Natural killer cell (primary cell): ENCODE data around the gene SLX4IP. TPM values are rescaled to one million over a fixed set of nuclear protein-coding genes. Genes with fewer than 3 reads are reported as not detected.

Experiments used
- ATAC-seq, 3 donors: fragments of 150-1000 bp in 2 of 3; fragments of 200-7000 bp in 1 of 3; cut with Tn5 transposase; 1 replicate in 1 of 3; 2 replicates in 2 of 3; pipeline ENCODE4 v1.10.0; 2021; ENCODE audit warnings: mild to moderate bottlenecking in 2 of 3, moderate library complexity in 2 of 3
- DNase-seq, 2 donors: peaks; one replicate each; pipeline versions ENCODE4 v3.0.0 to v3.0.0-alpha.2; 2013 to 2021; ENCODE audit warnings: mixed read lengths in 1 of 2
- H3K27ac ChIP-seq: one replicate; pipeline ENCODE4 v1.5.1; 2013; ENCODE audit warnings: mild to moderate bottlenecking, low read length
- H3K27me3 ChIP-seq: one replicate; pipeline ENCODE4 v1.6.1; 2013; ENCODE audit warnings: low read length; ENCODE audit not compliant: control insufficient read depth, insufficient read depth
- H3K36me3 ChIP-seq: one replicate; pipeline ENCODE4 v1.6.1; 2013; ENCODE audit warnings: low read length; ENCODE audit not compliant: control insufficient read depth, insufficient read depth
- H3K4me1 ChIP-seq: one replicate; pipeline ENCODE4 v1.6.1; 2013; ENCODE audit warnings: low read length; ENCODE audit not compliant: control insufficient read depth, insufficient read depth
- H3K4me3 ChIP-seq: one replicate; pipeline ENCODE4 v1.5.1; 2013; ENCODE audit warnings: low read length
- H3K9me3 ChIP-seq: one replicate; pipeline ENCODE4 v1.6.1; 2013; ENCODE audit warnings: low read length; ENCODE audit not compliant: control insufficient read depth, insufficient read depth
- H3K27ac Mint-ChIP-seq, 2 donors: one replicate each; pipeline ENCODE4 v1.8.0; 2022; ENCODE audit warnings: mild to moderate bottlenecking in 2 of 2, mixed read lengths in 2 of 2, moderate library complexity in 1 of 2
- H3K27me3 Mint-ChIP-seq, 2 donors: one replicate each; pipeline ENCODE4 v1.8.0; 2022; ENCODE audit warnings: low read depth in 2 of 2, mixed read lengths in 2 of 2
- H3K36me3 Mint-ChIP-seq: one replicate; pipeline ENCODE4 v1.8.0; 2022; ENCODE audit warnings: mixed read lengths
- H3K4me1 Mint-ChIP-seq, 2 donors: one replicate each; pipeline ENCODE4 v1.8.0; 2022; ENCODE audit warnings: mixed read lengths in 2 of 2
- H3K4me3 Mint-ChIP-seq: one replicate; pipeline ENCODE4 v1.8.0; 2022; ENCODE audit warnings: mild to moderate bottlenecking, moderate library complexity, mixed read lengths
- H3K9me3 Mint-ChIP-seq, 2 donors: one replicate each; pipeline ENCODE4 v1.8.0; 2022; ENCODE audit warnings: mixed read lengths in 2 of 2
- WGBS: methylation state at CpG from one replicate; pipeline ENCODE4 v1.1.7; 2013; ENCODE audit warnings: missing lambda C conversion rate; ENCODE audit not compliant: insufficient coverage; 5-methylcytosine and 5-hydroxymethylcytosine counted together
- intact Hi-C: fragments of 100-400 bp; cut with micrococcal nuclease; formaldehyde crosslinking; loops from one replicate; pipeline ENCODE4 v1.14.2; 2022
- total RNA-seq, 4 donors: library from RNA; stranded (reverse); fragments of 120-200 nt in 1 of 4; gene quantifications; one replicate each; pipeline versions ENCODE4 v1.2.3 to v1.2.4, GENCODE V29; 2013 to 2022
- TF ChIP-seq, protein P1 (sequence below): fragments of 200-600 bp; IDR thresholded peaks from one replicate; pipeline ENCODE4 v1.8.0; 2022; ENCODE audit warnings: antibody characterized with exemption

Gene SLX4IP
- total RNA-seq, 3 donors from 2014 or later (not counting 1 experiment from before 2014, with no cell fraction given) = 2.9 to 5.5 (median 5.2) TPM

DNA sequence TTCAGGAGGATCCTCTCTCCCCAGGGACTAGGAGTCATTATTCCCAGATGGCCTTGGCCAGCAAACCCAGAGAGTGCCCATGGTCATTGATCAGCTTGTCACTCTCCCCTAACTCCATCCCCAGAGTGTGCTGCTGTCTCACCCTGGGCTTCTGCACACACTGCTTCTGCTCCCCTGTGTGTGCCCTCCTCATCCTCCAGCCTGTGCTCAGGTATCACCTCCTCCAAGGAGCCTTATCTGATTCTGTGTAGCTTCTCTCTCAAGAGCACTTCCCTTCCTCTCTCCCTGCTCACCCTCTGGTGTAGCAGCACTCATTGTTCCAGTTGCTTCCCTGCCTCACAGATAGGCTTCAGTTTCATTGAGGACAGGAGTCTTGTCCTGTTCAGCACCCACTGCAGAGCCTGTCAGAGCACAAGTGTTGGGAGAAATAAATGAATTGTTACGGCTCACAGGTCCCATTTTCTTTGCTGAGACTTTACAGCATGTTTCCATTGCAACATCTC lies 136.3 kb downstream of the SLX4IP start:
- Histone ChIP-seq H3K36me3 (no peaks in the 10 kb centered on the region), H3K27ac (no peak overlapping the region), H3K4me1 (peaks cover 14% of the 10 kb centered on the region), H3K9me3 (no peaks in the 10 kb centered on the region), H3K27me3 (no peaks in the 10 kb centered on the region), H3K4me3 (no peak overlapping the region)
- ATAC-seq = no peak
- WGBS = 86% methylated on average over 1 of the region's 1 CpG
- DNase-seq = no peak
- H3K9me3 Mint-ChIP-seq = no peaks in the 10 kb centered on the region
- TF ChIP-seq, protein P1, sequence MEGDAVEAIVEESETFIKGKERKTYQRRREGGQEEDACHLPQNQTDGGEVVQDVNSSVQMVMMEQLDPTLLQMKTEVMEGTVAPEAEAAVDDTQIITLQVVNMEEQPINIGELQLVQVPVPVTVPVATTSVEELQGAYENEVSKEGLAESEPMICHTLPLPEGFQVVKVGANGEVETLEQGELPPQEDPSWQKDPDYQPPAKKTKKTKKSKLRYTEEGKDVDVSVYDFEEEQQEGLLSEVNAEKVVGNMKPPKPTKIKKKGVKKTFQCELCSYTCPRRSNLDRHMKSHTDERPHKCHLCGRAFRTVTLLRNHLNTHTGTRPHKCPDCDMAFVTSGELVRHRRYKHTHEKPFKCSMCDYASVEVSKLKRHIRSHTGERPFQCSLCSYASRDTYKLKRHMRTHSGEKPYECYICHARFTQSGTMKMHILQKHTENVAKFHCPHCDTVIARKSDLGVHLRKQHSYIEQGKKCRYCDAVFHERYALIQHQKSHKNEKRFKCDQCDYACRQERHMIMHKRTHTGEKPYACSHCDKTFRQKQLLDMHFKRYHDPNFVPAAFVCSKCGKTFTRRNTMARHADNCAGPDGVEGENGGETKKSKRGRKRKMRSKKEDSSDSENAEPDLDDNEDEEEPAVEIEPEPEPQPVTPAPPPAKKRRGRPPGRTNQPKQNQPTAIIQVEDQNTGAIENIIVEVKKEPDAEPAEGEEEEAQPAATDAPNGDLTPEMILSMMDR = no peak
- H3K27me3 Mint-ChIP-seq = no peaks in the 10 kb centered on the region
- H3K4me3 Mint-ChIP-seq = no peak overlapping the region
- no peaks in the 10 kb centered on the region for H3K36me3 Mint-ChIP-seq
- peaks cover 27 to 30% of the 10 kb centered on the region in 2 donors for H3K4me1 Mint-ChIP-seq
- H3K27ac Mint-ChIP-seq = no peak overlapping the region
- intact Hi-C loops = no loop called here

DNA sequence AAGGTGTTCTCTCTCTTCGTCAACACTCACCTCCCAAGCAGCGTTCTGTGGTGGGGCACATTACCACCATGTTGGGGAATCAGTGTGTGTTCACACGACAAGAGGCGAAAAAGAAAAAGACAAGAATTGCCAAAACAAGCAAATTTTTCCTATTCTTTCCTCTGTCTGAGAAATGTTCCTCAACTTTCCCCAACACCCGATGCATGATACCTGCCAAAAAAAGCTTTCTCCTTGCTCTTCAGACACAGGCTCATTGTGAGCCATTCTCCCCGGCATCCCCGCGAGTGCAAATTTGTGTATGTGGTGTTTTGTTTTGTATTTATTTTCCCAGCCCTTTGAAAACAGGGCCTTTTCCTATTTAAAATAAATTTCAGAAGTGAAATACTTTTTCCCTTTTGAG lies 137.7 kb downstream of the SLX4IP start:
- H3K4me3 ChIP-seq = no peak overlapping the region
- Mint-ChIP-seq H3K4me3 (no peak overlapping the region), H3K27ac (no peak overlapping the region), H3K4me1 (peaks cover 23% of the 10 kb centered on the region in 2 donors), H3K27me3 (no peaks in the 10 kb centered on the region), H3K9me3 (no peaks in the 10 kb centered on the region), H3K36me3 (no peaks in the 10 kb centered on the region)
- H3K27ac ChIP-seq = no peak overlapping the region
- no peaks in the 10 kb centered on the region for H3K9me3 ChIP-seq
- intact Hi-C loops = no loop called here
- TF ChIP-seq, protein P1 = no peak
- WGBS = 93% methylated on average over 5 of the region's 8 CpGs
- peaks cover 11% of the 10 kb centered on the region for H3K4me1 ChIP-seq
- H3K27me3 ChIP-seq = no peaks in the 10 kb centered on the region
- H3K36me3 ChIP-seq = no peaks in the 10 kb centered on the region
- ATAC-seq = no peak
- no peak for DNase-seq

DNA sequence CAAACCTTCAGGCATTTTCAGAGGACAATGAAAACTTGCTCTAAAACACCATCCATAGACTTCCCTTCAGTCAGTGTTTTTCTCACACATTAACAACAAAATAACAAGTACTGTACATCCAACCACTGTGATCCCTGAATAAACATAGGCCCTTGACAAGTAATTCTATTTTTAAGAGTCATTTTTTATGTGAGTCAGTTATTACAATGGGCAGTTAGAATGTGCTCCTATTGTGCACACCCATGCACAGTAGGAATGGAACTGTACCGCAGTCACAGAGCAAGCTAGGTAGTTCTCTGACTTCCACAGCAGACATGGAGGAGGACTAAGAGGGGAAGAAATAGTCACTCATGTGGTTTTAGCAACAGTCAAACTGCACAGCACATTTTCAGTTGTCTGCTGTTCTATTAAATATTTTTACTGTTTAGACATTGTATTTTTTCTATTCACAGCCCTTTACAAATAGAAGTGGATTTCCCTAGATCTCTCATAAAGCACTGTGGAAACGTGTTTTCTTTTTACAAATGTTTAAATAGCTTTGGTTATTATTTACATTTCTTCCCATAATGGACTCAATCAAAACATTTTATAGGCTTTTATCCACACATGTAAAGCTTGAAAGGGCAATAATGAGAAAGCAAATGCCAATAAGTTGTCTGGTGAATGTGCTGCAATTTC lies 138.3 kb downstream of the SLX4IP start:
- H3K9me3 ChIP-seq = no peaks in the 10 kb centered on the region
- Mint-ChIP-seq H3K27me3 (no peaks in the 10 kb centered on the region), H3K4me3 (no peak overlapping the region), H3K36me3 (no peaks in the 10 kb centered on the region), H3K27ac (no peak overlapping the region), H3K9me3 (no peaks in the 10 kb centered on the region), H3K4me1 (peaks cover 18% of the 10 kb centered on the region in 2 donors)
- intact Hi-C loops = no loop called here
- H3K4me3 ChIP-seq = no peak overlapping the region
- DNase-seq = no peak
- no peaks in the 10 kb centered on the region for H3K27me3 ChIP-seq
- H3K27ac ChIP-seq = no peak overlapping the region
- ATAC-seq = no peak
- TF ChIP-seq, protein P1 = no peak
- no peaks in the 10 kb centered on the region for H3K36me3 ChIP-seq
- H3K4me1 ChIP-seq = peaks cover 11% of the 10 kb centered on the region
- 100% methylated on average over 1 of the region's 2 CpGs for WGBS

DNA sequence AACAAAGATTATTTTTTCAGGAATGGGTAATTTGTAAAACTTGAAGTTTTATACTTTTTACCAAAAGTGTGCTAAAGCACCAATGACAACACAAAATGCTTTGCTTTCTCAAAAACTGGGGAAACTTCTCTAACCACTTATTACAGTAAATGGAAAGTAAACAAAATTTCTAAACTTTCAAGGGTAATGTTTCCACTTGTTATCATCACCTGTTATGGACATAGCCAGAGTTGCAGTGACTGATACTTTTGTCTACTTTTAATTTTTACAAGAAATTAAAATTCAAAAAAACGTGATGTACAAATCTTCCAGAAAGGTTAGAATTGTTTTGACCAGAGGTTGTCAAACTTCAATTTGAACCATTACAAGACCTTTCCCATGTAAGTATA lies 138.8 kb downstream of the SLX4IP start:
- Histone ChIP-seq H3K4me1 (peaks cover 11% of the 10 kb centered on the region), H3K36me3 (no peaks in the 10 kb centered on the region), H3K9me3 (no peaks in the 10 kb centered on the region), H3K27ac (no peak overlapping the region), H3K4me3 (no peak overlapping the region), H3K27me3 (no peaks in the 10 kb centered on the region)
- 100% methylated on average over 1 of the region's 1 CpG for WGBS
- DNase-seq (no peak), ATAC-seq (no peak)
- H3K27ac Mint-ChIP-seq = no peak overlapping the region
- peaks cover 18 to 22% of the 10 kb centered on the region in 2 donors for H3K4me1 Mint-ChIP-seq
- no peaks in the 10 kb centered on the region for H3K36me3 Mint-ChIP-seq
- intact Hi-C loops = no loop called here
- H3K27me3 Mint-ChIP-seq = no peaks in the 10 kb centered on the region
- no peak overlapping the region for H3K4me3 Mint-ChIP-seq
- no peaks in the 10 kb centered on the region for H3K9me3 Mint-ChIP-seq
- TF ChIP-seq, protein P1 = no peak
